Mammary epithelial cell (primary cell): ENCODE data around the gene SIL1.

Experiments used
- CTCF ChIP-seq, 2 donors: IDR thresholded peaks in 1 of 2; conservative IDR thresholded peaks in 1 of 2; 2 replicates each; pipeline ENCODE4 v1.5.1; 2011 to 2012; ENCODE audit warnings: inconsistent platforms in 2 of 2, low read length in 2 of 2, mild to moderate bottlenecking in 2 of 2, control low read depth in 1 of 2, low read depth in 1 of 2; ENCODE audit not compliant: insufficient read depth in 1 of 2; ENCODE audit errors: extremely low read depth in 1 of 2
- EZH2 ChIP-seq: IDR thresholded peaks from 2 replicates; pipeline ENCODE4 v1.6.1; 2012; ENCODE audit warnings: low read length, inconsistent platforms, borderline replicate concordance

- no peak for TF ChIP-seq CTCF (conservative IDR thresholded peaks at IDR 0.05 in 1 of 2, IDR thresholded peaks at IDR 0.05 in 1 of 2; ENCODE audit: extremely low read depth in 1 of 2, insufficient read depth in 1 of 2, low read depth in 1 of 2, low read length in 2 of 2)
- no peak for TF ChIP-seq EZH2
Measured at GRCh38 chr5:138947780-138948179, 250.4 kb downstream of the SIL1 start.
